ENCODE data around the gene CCND1.

The CCND1 gene

GRCh38 chr11:69640260-69640994 is 529 bp upstream of the CCND1 start:
- TF ChIP-seq POLR2AphosphoS5 (IDR thresholded peaks at IDR 0.05; ENCODE audit: low read depth, low read length) (peak; percentile 38), TAF1 (IDR thresholded peaks at IDR 0.05; ENCODE audit: borderline replicate concordance, insufficient read depth, low read length) (no peak)

GRCh38 chr11:69641681-69642548 is 959 bp downstream of the CCND1 start:
- TF ChIP-seq SIN3A (IDR thresholded peaks at IDR 0.05; ENCODE audit: borderline replicate concordance, insufficient read depth, low read length) (no peak), TAF1 (IDR thresholded peaks at IDR 0.05; ENCODE audit: borderline replicate concordance, insufficient read depth, low read length) (no peak), REST (IDR thresholded peaks at IDR 0.05; ENCODE audit: insufficient read depth in 1 of 2, low read depth in 2 of 2, low read length in 2 of 2) (no peak), FOXP2 (optimal IDR thresholded peaks at IDR 0.05; ENCODE audit: borderline replicate concordance, extremely low read depth, extremely low read length, insufficient read depth) (no peak)

- TF ChIP-seq TAF1 (IDR thresholded peaks at IDR 0.05; ENCODE audit: borderline replicate concordance, insufficient read depth, low read length) (no peak), FOXP2 (optimal IDR thresholded peaks at IDR 0.05; ENCODE audit: borderline replicate concordance, extremely low read depth, extremely low read length, insufficient read depth) (no peak), POLR2AphosphoS5 (IDR thresholded peaks at IDR 0.05; ENCODE audit: low read depth, low read length) (no peak), REST (IDR thresholded peaks at IDR 0.05; ENCODE audit: insufficient read depth in 1 of 2, low read depth in 2 of 2, low read length in 2 of 2) (no peak), SIN3A (IDR thresholded peaks at IDR 0.05; ENCODE audit: borderline replicate concordance, insufficient read depth, low read length) (no peak)
These were observed 1.6 kb downstream of the CCND1 start for GRCh38 chr11:69642549-69642912.

GRCh38 chr11:69642913-69643632 is 2.1 kb downstream of the CCND1 start:
- TF ChIP-seq POLR2AphosphoS5 (IDR thresholded peaks at IDR 0.05; ENCODE audit: low read depth, low read length), result peak; percentile 38; the same call in 1 of the 2 replicates
- TF ChIP-seq SIN3A (IDR thresholded peaks at IDR 0.05; ENCODE audit: borderline replicate concordance, insufficient read depth, low read length), result 0 out of 2 replicates have a peak, but pooled peaks have one; percentile 54
- TF ChIP-seq FOXP2 (optimal IDR thresholded peaks at IDR 0.05; ENCODE audit: borderline replicate concordance, extremely low read depth, extremely low read length, insufficient read depth), result no peak

GRCh38 chr11:69643646-69644045 is 2.7 kb downstream of the CCND1 start:
- TF ChIP-seq TAF1 (IDR thresholded peaks at IDR 0.05; ENCODE audit: borderline replicate concordance, insufficient read depth, low read length) (no peak), POLR2AphosphoS5 (IDR thresholded peaks at IDR 0.05; ENCODE audit: low read depth, low read length) (peak; percentile 29; the same call in 1 of the 2 replicates)

- TF ChIP-seq POLR2AphosphoS5 (IDR thresholded peaks at IDR 0.05; ENCODE audit: low read depth, low read length) (no peak), SIN3A (IDR thresholded peaks at IDR 0.05; ENCODE audit: borderline replicate concordance, insufficient read depth, low read length) (no peak), FOXP2 (optimal IDR thresholded peaks at IDR 0.05; ENCODE audit: borderline replicate concordance, extremely low read depth, extremely low read length, insufficient read depth) (no peak), REST (IDR thresholded peaks at IDR 0.05; ENCODE audit: insufficient read depth in 1 of 2, low read depth in 2 of 2, low read length in 2 of 2) (no peak), TAF1 (IDR thresholded peaks at IDR 0.05; ENCODE audit: borderline replicate concordance, insufficient read depth, low read length) (no peak)
These were observed 3.4 kb downstream of the CCND1 start for GRCh38 chr11:69644071-69644961.

Measured in PFSK-1 (cell line).